GM19395 (cell line): ENCODE results near the gene BABAM2.
"Not testable (repeated sequence)": the region's sequence is repeated elsewhere in the genome, so short reads cannot be mapped to it uniquely, and the experiment has no call there.

Experiments
- ATAC-seq: cut with Tn5 transposase; IDR thresholded peaks from one replicate; pipeline ENCODE4 v1.9.1; 2021; ENCODE audit warnings: mild to moderate bottlenecking, moderate library complexity; ENCODE audit not compliant: unreplicated experiment

Gene BABAM2

DNA sequence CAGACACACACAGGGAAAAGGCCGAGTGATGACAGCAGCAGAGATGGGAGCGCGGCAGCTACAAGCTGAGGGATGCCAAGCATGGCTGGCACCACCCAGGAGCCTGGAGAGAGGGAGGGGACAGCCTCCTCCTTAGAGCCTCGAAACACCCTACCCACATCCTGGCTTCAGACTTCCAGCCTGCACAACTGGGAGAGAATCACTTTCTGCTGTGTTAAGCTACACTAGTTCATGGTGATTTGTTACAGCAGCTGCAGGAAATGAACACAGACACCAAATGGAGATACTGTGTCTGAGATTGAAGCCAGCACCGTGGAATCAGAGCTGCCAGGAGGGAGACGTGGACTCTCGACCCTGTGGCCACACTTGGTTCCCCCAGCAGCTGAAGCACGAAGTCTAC is 474.6 kb downstream of the BABAM2 start:
- no peak for ATAC-seq

DNA sequence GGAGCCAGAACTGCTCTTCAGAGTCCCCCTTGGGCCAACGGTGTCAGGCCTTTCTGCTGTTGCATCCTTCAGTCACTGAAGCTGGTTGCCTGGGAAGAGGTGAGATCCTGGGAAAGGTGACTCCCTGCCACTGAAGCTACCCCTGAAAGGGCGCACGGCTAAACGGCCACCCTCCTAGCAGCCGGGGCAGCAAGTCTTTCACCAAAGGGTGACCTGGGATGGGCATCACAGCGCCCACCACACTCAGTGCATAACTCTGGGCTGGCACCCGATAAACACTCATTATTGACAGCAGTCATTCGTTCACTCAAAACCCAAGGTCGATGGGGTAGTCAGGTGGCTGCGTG is 475.6 kb downstream of the BABAM2 start:
- ATAC-seq = no peak

DNA sequence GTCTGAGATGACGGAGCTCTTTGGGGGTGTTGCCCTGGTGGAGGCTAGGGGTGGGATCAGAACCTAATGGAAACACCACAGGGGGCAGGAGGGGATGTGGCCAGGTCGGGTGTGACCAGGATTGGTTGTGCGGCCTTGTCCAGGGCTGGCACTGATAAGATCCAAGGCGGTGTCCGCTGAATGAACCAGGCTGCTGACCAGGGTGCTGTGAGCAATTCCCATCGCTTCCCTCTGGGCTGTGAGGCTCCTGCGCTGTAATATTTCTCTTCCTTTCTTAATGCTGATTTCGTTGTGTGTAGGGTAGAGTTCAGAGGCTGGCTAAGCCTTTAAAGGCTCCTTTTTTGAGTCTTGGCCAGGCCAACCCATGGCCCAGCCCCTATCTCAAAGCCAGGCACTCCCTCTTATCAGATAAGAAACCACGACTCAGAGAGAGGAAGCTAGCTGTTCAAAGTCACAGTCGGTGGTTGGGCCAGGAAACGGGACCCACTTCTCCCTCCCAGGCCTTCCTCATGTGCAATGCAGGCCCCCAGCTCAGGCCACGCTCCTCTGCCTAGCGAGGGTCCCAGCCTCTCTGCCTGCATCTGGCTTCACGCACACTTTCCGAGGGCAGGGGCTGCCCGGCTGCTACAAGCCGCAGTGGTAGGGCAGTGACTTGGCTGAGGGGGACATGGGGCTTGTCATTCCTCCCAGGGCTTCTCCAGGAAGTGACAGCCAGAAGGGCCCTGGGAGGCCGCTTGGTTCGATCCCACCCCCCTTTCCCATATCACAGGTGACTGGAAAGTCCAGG is 476.2 kb downstream of the BABAM2 start:
- no peak for ATAC-seq

DNA sequence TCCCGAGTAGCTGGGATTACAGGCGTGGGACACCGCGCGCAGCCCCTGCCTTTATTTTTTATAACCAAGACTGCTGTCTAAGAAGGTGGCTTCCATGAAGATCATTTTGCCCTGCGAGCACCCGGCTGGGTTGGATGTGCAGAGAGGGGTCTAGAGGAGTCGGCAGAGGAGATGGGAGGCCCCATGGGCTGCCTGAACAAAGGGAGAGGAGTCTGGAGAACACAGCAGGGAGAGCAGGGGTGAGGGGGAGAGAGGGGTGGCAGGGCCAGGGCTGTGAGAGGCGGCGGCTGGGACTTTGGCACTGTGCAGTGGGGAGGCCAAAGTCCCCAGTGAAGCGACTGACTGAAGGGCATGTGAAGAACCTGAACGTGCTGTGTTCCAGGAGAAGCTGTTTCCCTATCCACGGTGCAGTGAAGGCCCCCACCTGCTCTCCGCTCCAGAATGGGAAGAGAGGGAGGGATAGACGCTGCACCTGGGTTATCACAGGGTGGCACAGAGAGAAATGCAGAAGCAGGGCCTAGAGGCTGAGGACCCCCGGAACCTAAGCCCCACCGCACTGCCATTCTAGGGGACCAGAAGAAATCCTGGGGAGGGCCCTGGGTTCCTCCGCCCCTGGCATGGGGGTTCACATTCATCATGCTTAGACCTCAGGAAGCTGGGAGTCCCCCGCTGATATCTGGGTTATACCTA is 477.3 kb downstream of the BABAM2 start:
- no peak for ATAC-seq

DNA sequence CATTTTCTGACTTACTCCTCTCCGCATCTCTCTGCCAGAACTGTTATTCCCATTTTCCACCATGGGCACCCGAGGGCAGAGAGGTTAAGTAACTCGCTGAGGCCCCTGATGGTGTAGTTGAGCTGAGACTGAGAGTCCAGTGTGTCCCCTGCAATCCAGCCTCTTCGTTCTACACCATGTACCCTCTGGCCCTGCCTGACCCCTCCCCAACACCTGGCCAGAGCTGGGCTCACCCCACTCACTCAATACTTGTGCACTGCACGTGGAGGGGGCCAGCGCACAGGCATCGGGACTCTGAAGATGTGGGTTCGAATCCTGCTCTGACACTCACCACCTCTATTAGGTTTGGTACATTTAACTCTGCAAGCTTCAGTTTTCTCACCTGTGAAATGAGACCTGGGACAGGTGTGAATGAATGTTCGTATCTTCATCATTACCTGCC is 477.8 kb downstream of the BABAM2 start:
- no peak for ATAC-seq

DNA sequence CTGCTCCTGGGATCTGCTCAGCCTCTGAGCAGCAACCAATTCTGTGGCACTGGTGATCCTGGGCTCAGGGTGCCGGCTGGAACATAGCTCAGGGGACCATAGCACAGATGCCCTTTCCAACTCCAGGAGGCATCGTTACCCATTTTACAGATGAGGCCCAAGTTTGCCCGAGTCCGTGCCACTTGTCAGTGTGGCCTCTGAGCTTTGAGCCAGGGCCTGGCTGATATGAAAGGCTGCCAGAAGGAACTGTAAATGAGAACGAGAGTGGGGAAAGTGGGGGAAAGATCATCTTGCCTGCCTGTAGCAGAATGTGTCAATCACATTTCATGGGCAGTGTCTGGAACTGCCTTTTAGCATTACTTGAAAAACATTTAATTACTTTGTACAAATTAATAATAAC is 478.8 kb downstream of the BABAM2 start:
- ATAC-seq = no peak

DNA sequence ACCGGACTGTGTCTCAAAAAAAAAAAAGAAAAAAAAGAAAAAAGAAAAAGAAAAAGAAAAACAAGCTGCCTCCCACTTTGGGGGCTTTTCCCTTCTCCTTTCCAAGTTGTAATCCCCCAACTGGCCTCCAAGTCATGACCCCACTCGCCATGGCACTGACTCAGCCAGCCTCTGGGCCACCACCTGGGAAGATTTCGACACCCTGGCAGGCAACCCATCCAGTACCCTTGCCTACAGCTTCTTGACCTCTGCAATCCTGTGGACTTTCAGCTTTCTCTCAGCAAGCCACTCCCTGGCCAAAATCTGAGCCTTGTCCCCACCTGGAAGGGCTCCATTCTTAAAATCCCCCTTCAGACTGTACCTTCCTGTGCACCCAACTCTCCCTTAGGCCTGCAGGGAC is 479.8 kb downstream of the BABAM2 start:
- ATAC-seq = no peak

DNA sequence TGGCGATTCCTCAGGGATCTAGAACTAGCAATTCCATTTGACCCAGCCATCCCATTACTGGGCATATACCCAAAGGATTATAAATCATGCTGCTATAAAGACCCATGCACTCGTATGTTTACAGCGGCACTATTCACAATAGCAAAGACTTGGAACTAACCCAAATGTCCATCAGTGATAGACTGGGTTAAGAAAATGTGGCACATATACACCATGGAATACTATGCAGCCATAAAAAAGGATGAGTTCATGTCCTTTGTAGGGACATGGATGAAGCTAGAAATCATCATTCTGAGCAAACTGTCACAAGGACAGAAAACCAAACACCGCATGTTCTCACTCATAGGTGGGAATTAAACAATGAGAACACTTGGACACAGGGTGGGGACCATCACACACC is 481.2 kb downstream of the BABAM2 start:
- ATAC-seq = not testable (repeated sequence)

DNA sequence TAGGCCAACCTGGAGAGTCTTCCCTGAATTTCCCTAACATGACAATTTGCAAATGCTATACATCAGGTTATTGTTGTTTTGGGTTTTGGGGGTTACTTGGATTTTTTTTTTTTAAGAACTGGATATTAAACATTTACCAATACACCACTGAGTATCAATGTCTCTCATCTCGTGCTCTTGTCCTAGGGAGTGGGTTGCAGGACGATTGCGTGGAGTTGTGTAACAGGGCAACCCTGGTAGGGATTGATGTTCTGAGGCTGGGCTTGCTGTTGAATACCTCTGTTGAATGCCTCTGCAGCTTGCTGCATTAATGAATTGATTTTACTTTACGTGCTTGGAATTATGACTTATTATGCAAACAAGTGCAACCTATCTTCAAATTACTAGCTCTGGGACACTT is 483.3 kb downstream of the BABAM2 start:
- no peak for ATAC-seq

DNA sequence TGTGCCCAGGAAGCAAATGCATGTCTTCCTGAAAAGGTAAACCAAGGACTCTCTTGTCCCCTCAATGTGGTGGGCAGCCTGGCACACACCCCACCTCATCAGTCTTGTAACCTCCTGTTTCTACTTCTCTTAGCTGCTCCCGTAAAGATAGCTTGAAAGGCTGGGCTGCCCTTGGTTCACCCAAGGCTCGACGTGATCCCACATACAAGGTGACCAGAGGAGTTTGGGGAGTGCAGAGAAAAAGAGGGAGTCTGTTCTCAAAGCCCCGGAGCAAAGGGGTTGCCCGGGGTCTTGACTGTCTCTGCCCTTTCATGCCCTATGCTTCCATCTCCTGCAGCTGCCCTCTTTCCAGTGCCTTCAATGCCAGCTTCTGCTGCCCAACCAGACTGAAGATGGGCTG is 483.8 kb downstream of the BABAM2 start:
- no peak for ATAC-seq

DNA sequence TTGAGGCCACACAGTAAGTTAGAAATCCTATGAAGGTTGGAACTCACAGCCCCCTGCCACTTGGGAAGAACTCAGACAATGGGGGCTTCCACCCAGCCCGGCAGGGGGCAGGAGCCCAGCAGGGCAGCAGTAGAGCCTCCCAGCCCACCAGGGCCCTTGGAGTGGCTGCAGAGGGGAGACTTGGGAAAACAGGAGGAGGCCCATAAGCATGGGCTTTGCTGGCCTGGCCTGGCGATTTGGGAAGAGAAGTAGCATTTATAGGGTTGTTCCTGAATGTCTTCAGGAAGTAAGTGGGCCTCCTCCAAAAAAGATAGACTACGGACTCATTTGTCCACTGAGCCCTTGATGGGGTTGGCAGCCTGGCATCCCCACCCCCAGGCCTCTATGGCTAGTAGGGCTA is 484.7 kb downstream of the BABAM2 start:
- ATAC-seq = no peak

DNA sequence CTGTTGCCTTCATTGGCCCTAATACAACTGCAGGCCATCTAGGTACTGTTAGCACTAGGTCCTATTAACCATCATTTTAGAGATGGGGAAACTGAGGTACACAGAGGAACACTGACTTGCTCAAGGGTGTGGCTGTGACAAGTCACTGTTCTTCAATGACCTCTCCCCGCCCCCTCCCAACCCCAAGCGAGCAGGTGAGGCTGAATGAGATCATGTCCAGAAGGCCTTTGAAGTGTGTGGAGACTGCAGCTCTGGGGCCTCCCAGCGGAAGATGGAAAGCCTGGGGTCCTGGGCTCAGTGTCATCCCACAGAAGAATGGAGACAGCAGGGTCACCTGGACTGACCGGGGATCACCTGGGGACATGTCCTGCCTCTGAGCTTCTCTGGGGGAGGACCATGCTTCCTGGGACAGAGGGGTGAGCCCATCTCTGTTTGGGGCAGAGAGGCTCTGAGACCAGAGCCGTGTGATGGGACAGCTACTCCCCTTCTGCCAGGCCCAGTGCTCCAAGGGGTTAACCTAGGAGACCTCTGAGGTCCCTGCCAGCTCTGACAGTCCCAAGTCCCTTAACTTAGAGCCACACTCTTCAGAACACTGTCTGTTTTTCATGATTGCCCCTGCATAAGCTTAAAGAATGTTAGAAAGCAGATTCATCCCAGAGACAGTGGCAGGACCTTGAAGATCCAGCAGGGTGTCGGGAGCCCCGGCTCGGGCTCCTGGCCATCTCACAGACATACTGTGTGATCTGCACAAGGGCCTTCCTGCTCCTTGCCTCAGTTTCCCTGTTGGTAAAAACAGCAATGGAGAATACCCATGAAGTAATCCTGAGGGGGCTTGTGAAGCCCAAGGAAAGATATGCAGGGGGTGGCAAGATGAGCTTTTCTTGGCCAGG is 485.5 kb downstream of the BABAM2 start:
- ATAC-seq = no peak

DNA sequence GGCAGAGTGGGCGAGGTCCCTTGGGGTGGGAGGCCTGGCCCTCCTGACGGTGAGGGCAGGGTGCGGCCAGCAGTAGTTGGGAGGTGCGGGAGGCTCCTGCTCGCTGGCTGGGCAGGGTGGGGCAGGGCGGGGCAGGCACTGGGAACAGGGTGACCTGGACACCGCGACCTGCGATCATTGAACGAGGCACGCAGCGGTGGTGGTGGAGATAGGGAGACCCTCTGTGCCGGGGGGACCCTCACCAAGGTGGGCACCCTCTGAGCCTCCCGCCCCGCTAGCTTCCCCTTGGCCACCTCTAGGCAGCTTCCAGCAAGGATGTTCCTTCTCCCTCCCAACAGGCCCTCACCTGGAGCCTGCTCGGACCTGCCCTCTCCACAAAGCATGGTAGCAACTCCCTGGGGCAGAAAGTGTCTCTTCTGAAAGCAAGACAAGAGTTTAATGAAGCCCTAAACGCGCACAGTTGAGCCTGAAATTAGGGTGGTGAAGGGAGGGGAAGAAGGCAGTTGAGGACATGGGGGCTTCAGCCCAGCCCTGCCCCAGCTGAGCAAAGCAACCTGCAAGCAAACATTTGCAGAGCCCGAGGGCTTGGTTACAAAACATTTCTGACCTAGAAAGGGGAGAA is 486.8 kb downstream of the BABAM2 start:
- ATAC-seq = no peak

DNA sequence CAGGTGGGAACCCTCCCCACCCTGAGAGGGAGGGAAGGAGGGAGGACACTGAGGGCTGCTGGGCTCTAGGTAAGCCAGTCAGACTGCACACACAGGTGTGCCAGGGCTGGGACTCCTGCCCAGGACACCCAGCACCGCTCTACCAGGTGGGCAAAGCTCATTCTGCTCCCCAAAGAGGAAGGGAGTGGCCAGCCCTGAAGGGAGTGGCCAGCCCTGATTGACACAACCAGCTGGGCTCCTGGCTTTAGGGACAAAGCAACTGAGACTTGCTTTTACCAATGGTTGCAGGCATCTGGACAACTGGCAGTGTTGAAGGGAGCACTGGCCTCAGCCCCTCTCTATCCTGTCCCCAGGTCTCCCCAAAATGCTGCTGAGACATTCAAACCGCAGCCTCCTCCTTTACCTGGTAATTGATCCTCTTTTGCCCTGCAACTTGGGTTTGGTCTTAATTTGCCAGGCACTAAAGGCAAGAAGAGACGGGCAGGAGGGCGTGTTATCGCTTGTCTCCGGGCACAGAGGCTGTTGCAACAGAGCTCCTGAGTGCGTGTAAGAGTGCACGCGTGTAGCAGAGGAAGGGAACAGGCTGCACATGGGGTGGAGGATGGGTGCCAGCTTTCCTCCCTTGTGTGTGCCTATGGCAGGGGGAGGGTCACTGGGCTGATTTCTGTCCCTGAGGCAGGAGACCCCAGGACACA is 487.6 kb downstream of the BABAM2 start:
- no peak for ATAC-seq

DNA sequence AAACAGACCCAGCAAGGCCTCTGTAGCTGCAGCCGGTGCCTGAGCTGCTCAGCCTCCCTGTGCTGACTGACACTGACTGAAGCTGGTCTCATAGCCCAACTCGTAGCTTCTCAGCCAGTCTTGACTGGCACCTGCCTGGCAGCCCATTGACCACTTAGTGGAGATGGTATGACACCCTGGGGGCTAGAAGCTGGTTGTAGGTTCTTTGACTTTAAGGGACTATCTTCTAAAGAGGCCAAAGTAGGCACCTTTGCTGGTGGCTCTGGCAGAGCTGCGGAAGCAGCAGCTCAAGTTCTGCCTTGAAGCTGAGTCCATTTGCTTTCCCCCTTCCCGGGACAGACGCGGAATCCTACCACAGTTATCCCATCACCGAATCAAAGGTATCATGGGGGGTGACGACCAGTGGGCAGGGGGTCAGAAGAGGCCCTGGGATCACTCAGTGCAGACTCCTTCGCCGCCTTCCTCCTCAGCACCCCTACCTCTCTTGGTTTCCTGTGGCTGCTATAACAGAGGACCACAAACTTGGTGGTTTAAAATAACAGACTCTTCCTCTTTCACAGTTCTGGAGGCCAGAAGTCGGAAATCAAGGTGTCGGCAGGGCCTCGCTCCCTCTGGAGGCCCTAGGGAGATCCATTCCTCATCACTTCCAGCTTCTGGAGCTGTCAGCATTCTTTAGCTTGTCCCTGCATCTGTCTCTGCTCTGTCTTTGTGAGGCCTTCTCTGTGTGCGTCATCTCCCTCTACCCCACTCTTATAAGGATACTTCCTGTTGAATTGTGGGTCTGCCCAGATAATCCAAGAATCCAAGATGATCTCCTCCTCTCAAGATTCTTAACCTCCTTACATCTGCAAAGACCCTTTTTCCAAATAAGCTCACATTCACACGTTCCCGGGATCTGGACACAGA is 488.4 kb downstream of the BABAM2 start:
- no peak for ATAC-seq

DNA sequence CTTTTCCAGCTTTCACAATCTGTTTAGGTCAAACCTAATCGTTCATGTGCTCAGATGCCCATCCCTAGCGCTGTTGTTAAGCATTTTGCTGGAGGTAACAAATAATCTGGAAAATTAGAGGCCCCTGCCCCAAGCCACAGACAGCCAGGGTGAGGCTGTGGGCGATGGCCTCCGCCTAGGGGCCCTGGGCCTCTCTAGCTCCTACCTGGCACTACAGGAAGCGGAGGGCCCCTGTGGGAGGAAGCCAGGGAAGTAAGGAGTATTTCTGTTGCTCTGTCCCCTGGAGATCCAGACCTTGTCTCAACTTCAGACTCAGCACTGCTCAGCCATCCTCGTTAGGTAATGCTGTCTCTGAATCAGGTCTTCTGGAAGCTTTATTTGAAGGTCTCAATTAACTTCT is 489.7 kb downstream of the BABAM2 start:
- no peak for ATAC-seq

DNA sequence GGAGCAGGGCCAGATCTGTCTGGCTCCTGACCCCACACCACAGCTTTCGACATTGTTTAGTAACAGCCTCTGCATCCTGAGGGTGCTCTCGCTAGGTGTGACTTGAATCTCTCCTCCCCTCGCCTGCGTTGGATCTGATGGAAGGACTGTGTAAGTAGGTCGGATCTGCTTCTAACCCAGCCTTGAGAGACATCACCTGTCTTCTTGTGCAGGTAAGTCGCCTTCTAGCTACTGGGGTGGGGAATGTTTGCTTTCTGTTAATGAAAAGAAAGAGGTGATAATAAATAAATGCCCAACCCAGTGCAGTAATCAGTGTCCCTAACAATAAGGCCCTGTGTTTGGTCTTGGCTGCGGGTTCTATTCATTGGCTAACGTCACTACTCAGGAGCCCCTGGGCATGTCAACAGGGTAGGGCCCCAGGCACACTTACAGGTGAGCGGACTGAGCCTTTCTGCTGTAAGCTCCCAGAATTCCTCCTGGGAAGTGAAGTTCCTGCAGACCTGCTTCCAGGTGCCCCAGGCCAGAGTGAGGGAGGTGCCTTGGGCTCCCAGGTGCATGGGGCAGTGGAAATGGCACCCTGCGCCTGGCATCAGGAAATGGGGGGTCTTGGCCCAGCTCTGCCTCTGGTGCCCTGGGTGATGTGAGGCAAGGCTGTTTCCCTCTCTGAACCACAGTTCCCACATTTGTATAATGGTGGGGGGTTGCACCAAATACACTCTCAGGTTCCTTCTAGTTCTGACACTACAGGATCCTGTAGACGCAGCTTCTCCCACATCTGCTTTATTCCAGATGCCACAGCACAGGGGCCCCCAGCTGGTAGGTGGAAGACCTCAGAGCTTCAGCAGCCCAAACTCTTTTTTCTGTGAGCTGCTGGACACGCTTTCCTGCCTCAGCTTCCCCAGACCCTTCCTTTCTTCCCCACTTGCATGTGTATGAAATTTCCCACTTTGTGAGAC is 491.0 kb downstream of the BABAM2 start:
- no peak for ATAC-seq

DNA sequence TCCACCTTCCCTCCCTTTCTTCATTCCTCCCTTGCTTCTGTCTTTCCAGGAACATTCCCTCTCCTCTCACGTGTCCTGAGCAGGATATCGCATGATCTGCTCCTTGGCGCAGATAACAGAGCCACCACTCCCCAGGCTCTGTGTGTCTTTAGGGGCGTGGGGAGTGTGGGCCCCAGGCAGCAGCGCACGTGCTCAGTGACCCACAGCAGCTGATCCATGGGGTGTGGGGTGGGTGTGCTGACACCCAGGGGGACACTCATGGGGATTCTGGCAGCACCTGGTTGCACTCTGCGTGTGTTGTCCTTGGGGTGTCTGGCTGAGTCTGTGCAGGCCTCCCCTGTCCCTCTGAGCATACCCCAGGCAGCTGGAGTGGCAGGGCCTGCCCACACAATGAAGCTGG is 492.2 kb downstream of the BABAM2 start:
- ATAC-seq = no peak
